GM12891 (cell line): ENCODE data around the gene STX16.

Source experiments
- POLR2A ChIP-seq: IDR thresholded peaks from 2 replicates; pipeline ENCODE4 v1.6.1; 2011; ENCODE audit warnings: low read depth, low read length, control low read depth
- POLR2AphosphoS5 ChIP-seq: IDR thresholded peaks from 2 replicates; pipeline ENCODE4 v1.6.1; 2011; ENCODE audit warnings: low read depth, low read length, control low read depth
- SPI1 ChIP-seq: IDR thresholded peaks from 2 replicates; pipeline ENCODE4 v1.6.1; 2011; ENCODE audit warnings: low read depth, low read length, control low read depth
- TAF1 ChIP-seq: IDR thresholded peaks from 2 replicates; pipeline ENCODE4 v1.6.1; 2011; ENCODE audit warnings: low read depth, low read length, control low read depth

DNA sequence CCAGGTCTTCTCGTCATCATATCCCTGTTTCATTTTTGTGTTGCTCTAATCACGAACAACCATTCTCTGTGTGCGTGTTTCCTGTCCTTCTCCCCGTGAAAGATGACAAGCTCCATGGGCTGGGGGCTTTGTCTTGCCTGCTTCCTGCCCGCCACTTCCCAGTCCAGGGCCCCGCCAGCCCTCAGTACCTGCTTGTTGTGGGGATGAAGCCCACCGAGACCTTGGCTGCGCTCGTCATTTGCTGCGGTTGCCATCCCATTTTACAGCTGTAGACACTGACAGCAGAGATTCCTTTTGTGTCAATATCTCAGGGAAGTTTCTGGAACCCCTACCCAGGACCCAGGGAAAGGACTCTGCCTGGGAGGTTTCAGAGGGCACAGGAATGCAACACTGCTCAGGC is 40.3 kb upstream of the STX16 start:
- TF ChIP-seq POLR2AphosphoS5 (no peak), POLR2A (no peak), SPI1 (no peak), TAF1 (no peak)
